Tibial nerve (tissue), 4 donors: ENCODE data around the gene THOC2. TPM values are rescaled to one million over a fixed set of nuclear protein-coding genes. Genes with fewer than 3 reads are reported as not detected.
"Not testable (repeated sequence)": the region's sequence is repeated elsewhere in the genome, so short reads cannot be mapped to it uniquely, and the experiment has no call there.

Experiments
- DNase-seq, 2 donors: peaks; one replicate each; pipeline ENCODE4 v3.0.0-alpha.2; 2019; ENCODE audit warnings: low spot score in 2 of 2
- H3K27ac ChIP-seq, 4 donors: fragments of 200-600 bp; sonication (generic) in 3 of 4; one replicate each; pipeline ENCODE4 v1.5.1; 2017 to 2019; ENCODE audit warnings: mild to moderate bottlenecking in 1 of 4
- H3K27me3 ChIP-seq, 2 donors: fragments of 200-600 bp; sonication (generic) in 1 of 2; one replicate each; pipeline versions ENCODE4 v1.5.1 to v1.6.0; 2017 to 2019
- H3K36me3 ChIP-seq, 3 donors: fragments of 200-600 bp; sonication (generic); one replicate each; pipeline ENCODE4 v1.5.1; 2018 to 2019
- H3K4me1 ChIP-seq, 4 donors: fragments of 200-600 bp; sonication (generic) in 3 of 4; one replicate each; pipeline ENCODE4 v1.5.1; 2017 to 2019
- H3K4me3 ChIP-seq, 4 donors: fragments of 200-600 bp; sonication (generic) in 3 of 4; one replicate each; pipeline ENCODE4 v1.5.1; 2017 to 2019; ENCODE audit warnings: mild to moderate bottlenecking in 1 of 4, moderate library complexity in 1 of 4
- H3K9me3 ChIP-seq, 4 donors: fragments of 200-600 bp; sonication (generic) in 3 of 4; one replicate each; pipeline ENCODE4 v1.5.1; 2017 to 2019
- EP300 ChIP-seq, 2 donors: sonication (generic); formaldehyde crosslinking; IDR thresholded peaks; one replicate each; pipeline ENCODE4 v1.6.1; 2017; ENCODE audit warnings: antibody characterized with exemption in 2 of 2, mild to moderate bottlenecking in 1 of 2
- POLR2A ChIP-seq, 2 donors: fragments of 450-650 bp; IDR thresholded peaks; one replicate each; pipeline ENCODE4 v1.6.1; 2017; ENCODE audit warnings: antibody characterized with exemption in 2 of 2, mild to moderate bottlenecking in 2 of 2, moderate library complexity in 2 of 2
- WGBS, 2 donors: methylation state at CpG; one replicate each; pipeline ENCODE4 v1.1.5; 2018; 5-methylcytosine and 5-hydroxymethylcytosine counted together
- total RNA-seq, 4 donors: library from RNA; depleted of rRNA; stranded (reverse); fragments of >200 nt; gene quantifications; one replicate each; pipeline ENCODE4 v1.1.0, GENCODE V29; 2016
- TF ChIP-seq, protein P1 (sequence below), 5 experiments: fragments of 200-600 bp in 3 of 5; fragments of 450-650 bp in 2 of 5; sonication (generic) in 3 of 5; IDR thresholded peaks; one replicate each; pipeline ENCODE4 v1.5.1; 2016 to 2019; ENCODE audit warnings: antibody characterized with exemption in 5 of 5, mild to moderate bottlenecking in 3 of 5, moderate library complexity in 2 of 5

The THOC2 gene
- total RNA-seq, 4 donors from 2014 or later, result 74.4 to 93.3 (median 85.6) TPM

DNA sequence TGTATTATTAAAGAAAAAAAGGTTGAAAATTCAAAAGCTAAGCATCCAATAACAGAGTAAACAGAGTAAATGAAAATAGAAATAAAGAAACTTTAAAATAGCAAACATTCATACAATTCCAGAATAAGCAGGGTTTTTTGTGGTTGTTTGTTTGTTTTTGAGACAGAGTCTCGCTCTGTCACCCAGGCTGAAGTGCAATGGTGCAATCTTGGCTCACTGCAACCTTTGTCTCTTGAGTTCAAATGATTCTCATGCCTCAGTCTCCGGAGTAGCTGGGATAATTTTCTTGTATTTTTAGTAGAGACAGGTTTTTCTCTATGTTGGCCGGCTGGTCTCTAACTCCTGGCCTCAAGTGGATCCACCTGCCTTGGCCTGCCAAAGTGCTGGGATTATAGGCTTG, 6.6 kb upstream of the THOC2 start:
- DNase-seq, result no peak
- H3K9me3 ChIP-seq, result no peaks in the 10 kb centered on the region
- WGBS, 2 donors, result 25 to 60% methylated on average over 3 of the region's 3 CpGs
- H3K4me3 ChIP-seq, result no peak overlapping the region
- H3K4me1 ChIP-seq, result no peaks in the 10 kb centered on the region
- TF ChIP-seq, protein P1, sequence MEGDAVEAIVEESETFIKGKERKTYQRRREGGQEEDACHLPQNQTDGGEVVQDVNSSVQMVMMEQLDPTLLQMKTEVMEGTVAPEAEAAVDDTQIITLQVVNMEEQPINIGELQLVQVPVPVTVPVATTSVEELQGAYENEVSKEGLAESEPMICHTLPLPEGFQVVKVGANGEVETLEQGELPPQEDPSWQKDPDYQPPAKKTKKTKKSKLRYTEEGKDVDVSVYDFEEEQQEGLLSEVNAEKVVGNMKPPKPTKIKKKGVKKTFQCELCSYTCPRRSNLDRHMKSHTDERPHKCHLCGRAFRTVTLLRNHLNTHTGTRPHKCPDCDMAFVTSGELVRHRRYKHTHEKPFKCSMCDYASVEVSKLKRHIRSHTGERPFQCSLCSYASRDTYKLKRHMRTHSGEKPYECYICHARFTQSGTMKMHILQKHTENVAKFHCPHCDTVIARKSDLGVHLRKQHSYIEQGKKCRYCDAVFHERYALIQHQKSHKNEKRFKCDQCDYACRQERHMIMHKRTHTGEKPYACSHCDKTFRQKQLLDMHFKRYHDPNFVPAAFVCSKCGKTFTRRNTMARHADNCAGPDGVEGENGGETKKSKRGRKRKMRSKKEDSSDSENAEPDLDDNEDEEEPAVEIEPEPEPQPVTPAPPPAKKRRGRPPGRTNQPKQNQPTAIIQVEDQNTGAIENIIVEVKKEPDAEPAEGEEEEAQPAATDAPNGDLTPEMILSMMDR (IDR thresholded peaks at IDR 0.05), result no peak
- TF ChIP-seq POLR2A (IDR thresholded peaks at IDR 0.05) (no peak), EP300 (IDR thresholded peaks at IDR 0.05) (no peak)
- no peak overlapping the region for H3K27ac ChIP-seq
- H3K36me3 ChIP-seq, result no peaks in the 10 kb centered on the region
- H3K27me3 ChIP-seq, result no peaks in the 10 kb centered on the region

DNA sequence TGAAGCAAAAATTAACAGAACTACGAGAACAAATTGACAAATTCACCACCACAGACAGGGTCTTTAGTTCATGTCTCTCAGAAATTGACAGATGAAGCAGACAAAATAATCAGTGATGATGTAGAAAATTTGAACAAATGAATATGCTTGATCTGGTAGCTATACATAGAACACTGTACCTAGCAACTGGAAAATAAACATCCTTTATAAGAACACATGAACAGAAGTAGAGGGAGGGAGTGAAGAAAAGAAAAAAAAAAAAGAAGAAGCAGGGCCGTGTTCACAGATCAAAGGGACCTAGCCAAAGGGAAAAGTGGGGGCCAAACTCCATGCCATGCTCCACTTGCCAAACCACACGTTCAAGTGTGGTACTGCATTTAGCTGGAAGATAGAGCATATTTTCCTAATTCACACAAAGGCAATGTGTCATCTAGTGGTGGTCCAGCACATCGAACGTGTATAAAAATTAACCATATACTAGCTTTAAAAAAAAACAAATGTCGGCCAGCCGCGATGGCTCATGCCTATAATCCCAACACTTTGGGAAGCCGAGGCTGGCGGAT, 5.6 kb upstream of the THOC2 start:
- Histone ChIP-seq H3K9me3 (no peaks in the 10 kb centered on the region), H3K27ac (no peak overlapping the region), H3K4me3 (no peak overlapping the region), H3K4me1 (no peaks in the 10 kb centered on the region), H3K36me3 (no peaks in the 10 kb centered on the region), H3K27me3 (no peaks in the 10 kb centered on the region)
- TF ChIP-seq, protein P1 (IDR thresholded peaks at IDR 0.05), result no peak
- TF ChIP-seq EP300 (IDR thresholded peaks at IDR 0.05), result no peak
- TF ChIP-seq POLR2A (IDR thresholded peaks at IDR 0.05), result no peak
- 76 to 77% methylated on average over 10 of the region's 10 CpGs for WGBS, 2 donors
- DNase-seq, result no peak

DNA sequence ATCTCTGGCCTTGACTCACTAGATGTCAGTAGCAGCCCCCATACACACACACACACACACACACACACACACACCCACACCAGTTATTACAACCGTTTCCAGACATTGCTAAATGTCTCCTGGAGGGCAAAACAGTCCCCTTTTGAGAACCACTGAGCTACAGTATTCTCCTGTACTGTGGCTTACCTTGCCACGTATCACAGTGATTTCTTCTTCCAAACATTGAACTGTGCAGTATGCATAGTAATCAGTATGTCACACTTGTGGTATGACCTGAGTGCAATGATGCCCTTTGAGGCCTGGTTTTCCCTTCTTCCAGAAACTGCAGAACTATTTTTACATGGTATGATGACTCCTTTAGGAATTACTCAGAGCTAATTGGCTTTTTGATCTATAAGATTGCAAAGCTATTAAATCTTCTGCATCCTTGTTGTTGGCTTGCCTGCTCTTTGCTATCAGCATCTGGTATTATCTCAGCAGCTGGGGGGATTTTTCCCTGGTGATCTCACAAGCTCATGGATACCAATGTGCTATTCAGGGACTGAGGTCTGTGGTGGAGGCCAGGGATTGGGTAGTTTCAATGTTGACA, 3.6 kb upstream of the THOC2 start:
- H3K4me1 ChIP-seq, result peaks cover 0 to 1% (median 0%) of the 10 kb centered on the region in 4 donors
- no peaks in the 10 kb centered on the region for H3K27me3 ChIP-seq
- TF ChIP-seq, protein P1 (IDR thresholded peaks at IDR 0.05), result no peak
- no peak for TF ChIP-seq EP300 (IDR thresholded peaks at IDR 0.05)
- TF ChIP-seq POLR2A (IDR thresholded peaks at IDR 0.05), result no peak
- H3K9me3 ChIP-seq, result no peaks in the 10 kb centered on the region
- 20 to 46% methylated on average over 2 of the region's 2 CpGs for WGBS, 2 donors
- H3K36me3 ChIP-seq, result no peaks in the 10 kb centered on the region
- no peak overlapping the region for H3K4me3 ChIP-seq
- DNase-seq, result no peak
- H3K27ac ChIP-seq, result no peak overlapping the region

DNA sequence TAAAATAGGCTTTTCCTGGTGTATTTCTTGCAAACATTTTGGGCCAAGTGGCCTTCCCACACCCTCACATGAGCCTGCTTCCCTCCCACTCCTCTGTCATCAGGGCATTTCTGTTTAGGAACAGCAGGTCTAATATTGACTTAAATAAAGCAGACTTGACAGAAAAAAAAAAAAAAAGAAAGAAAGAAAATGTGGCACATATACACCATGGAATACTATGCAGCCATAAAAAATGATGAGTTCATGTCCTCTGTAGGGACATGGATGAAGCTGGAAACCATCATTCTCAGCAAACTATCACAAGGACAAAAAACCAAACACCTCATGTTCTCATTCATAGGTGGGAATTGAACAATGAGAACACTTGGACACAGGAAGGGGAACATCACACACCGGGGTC, 2.3 kb upstream of the THOC2 start:
- H3K27me3 ChIP-seq, H3K27ac ChIP-seq, H3K9me3 ChIP-seq, H3K4me3 ChIP-seq, DNase-seq, H3K36me3 ChIP-seq: not testable (repeated sequence)
- peaks cover 0 to 12% (median 0%) of the 10 kb centered on the region in 4 donors for H3K4me1 ChIP-seq
- no CpG with 5 or more reads among the region's 1 CpG for WGBS, 2 donors

DNA sequence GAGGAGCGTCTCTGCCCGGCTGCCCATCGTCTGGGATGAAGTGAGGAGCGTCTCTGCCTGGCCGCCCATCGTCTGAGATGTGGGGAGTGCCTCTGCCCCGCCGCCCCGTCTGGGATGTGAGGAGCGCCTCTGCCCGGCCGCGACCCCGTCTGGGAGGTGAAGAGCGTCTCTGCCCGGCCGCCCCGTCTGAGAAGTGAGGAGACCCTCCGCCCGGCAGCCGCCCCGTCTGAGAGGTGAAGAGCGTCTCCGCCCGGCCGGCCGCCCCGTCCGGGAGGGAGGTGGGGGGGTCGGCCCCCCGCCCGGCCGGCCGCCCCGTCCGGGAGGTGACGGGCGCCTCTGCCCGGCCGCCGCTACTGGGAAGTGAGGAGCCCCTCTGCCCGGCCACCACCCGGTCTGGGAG, 1.2 kb upstream of the THOC2 start:
- not testable (repeated sequence) for H3K4me3 ChIP-seq, H3K27me3 ChIP-seq, H3K36me3 ChIP-seq, H3K9me3 ChIP-seq, H3K27ac ChIP-seq, DNase-seq
- WGBS, 2 donors, result 95% methylated on average over 13 to 20 of the region's 43 CpGs
- peaks cover 0 to 21% (median 0%) of the 10 kb centered on the region in 4 donors for H3K4me1 ChIP-seq

DNA sequence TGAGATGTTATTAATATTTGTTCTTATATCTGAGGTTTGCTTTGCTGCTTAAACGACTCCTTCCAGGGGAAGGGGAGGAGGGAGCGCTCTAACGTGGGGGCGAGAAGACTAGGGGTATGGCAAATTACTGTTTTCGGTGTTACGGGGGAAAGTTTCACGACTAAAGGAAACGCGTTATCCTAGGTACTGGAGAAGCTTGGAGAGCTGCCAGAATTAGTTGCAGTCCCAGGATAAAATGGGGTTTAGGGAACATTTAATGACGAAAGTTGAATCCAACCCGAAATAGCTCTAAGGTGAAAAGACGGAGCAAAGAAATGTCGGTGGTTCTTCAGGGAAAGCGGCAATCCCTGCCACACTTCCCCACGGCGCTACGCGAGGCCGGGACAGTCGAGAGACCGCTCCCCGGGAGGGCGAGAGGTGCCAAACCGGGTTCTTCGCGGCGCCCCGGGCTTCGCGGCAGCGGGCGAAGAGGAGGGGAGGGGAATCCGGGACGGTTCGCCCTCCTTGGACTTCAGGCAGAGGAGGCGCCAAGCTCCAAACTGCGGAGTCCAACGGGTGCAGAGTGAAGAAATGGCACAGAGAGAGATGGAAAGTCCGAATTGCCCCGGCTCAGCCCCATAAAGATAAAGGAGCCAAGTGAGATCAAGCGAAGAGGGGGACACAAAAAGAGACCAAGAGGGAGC, 724 bp downstream of the THOC2 start:
- Histone ChIP-seq H3K9me3 (no peaks in the 10 kb centered on the region), H3K4me1 (peaks cover 0 to 21% (median 0%) of the 10 kb centered on the region in 4 donors), H3K36me3 (no peaks in the 10 kb centered on the region), H3K27ac (peak overlapping the region; percentile 46 to 93 (median 71)), H3K4me3 (peak overlapping the region; percentile 50 to 80 (median 66)), H3K27me3 (no peaks in the 10 kb centered on the region)
- no peak for DNase-seq
- TF ChIP-seq POLR2A (IDR thresholded peaks at IDR 0.05) (no peak), EP300 (IDR thresholded peaks at IDR 0.05) (no peak)
- TF ChIP-seq, protein P1 (IDR thresholded peaks at IDR 0.05), result no peak
- WGBS, 2 donors, result 1 to 28% methylated on average over 36 to 41 of the region's 41 CpGs
